HepG2 (cell line): ENCODE data around the gene HRH3. TPM values are rescaled to one million over a fixed set of nuclear protein-coding genes. Genes with fewer than 3 reads are reported as not detected.

ENCODE experiments used
- BRCA1 ChIP-seq: sonication (generic); formaldehyde crosslinking; IDR thresholded peaks from 2 replicates; pipeline ENCODE4 v1.4.0; 2020; ENCODE audit warnings: missing genetic modification reagents
- NFIB ChIP-seq: sonication (generic); formaldehyde crosslinking; IDR thresholded peaks from 2 replicates; pipeline ENCODE4 v1.9.0; 2021; ENCODE audit warnings: missing genetic modification reagents, mild to moderate bottlenecking, borderline replicate concordance
- RBFOX2 ChIP-seq: fragments of 200-400 bp; formaldehyde crosslinking; IDR thresholded peaks from 2 replicates; pipeline ENCODE4 v1.6.1; 2017; ENCODE audit warnings: low read depth, mild to moderate bottlenecking, low read length
- ZNF296 ChIP-seq: sonication (generic); formaldehyde crosslinking; conservative IDR thresholded peaks from 2 replicates; pipeline ENCODE4 v1.5.0; 2020; ENCODE audit warnings: mild to moderate bottlenecking, missing genetic modification reagents
- ZNF44 ChIP-seq: sonication (generic); formaldehyde crosslinking; IDR thresholded peaks from 2 replicates; pipeline ENCODE4 v1.5.1; 2020; ENCODE audit warnings: mild to moderate bottlenecking, missing genetic modification reagents
- ZNF563 ChIP-seq: sonication (generic); formaldehyde crosslinking; IDR thresholded peaks from 2 replicates; pipeline ENCODE4 v1.8.0; 2022; ENCODE audit warnings: mild to moderate bottlenecking, moderate library complexity, missing genetic modification reagents
- ZNF577 ChIP-seq: sonication (generic); formaldehyde crosslinking; IDR thresholded peaks from 2 replicates; pipeline ENCODE4 v1.4.0; 2020; ENCODE audit warnings: mild to moderate bottlenecking, low read depth, missing genetic modification reagents, borderline replicate concordance
- ZNF615 ChIP-seq: sonication (generic); formaldehyde crosslinking; IDR thresholded peaks from 2 replicates; pipeline ENCODE4 v1.5.0; 2020; ENCODE audit warnings: mild to moderate bottlenecking, missing genetic modification reagents, borderline replicate concordance
- ZNF747 ChIP-seq: sonication (generic); formaldehyde crosslinking; IDR thresholded peaks from 2 replicates; pipeline ENCODE4 v1.8.1; 2023; ENCODE audit warnings: missing genetic modification reagents, mild to moderate bottlenecking, borderline replicate concordance
- ZNF773 ChIP-seq: sonication (generic); formaldehyde crosslinking; IDR thresholded peaks from 2 replicates; pipeline ENCODE4 v1.4.0; 2020; ENCODE audit warnings: missing genetic modification reagents, borderline replicate concordance
- polyA plus RNA-seq, 8 experiments: library from polyadenylated mRNA; depleted of rRNA in 3 of 8; stranded (reverse) in 7 of 8; unstranded in 1 of 8; fragments of >200 nt; fragmentation: Illumina TruSeq in 4 of 8; extraction: Trizol in 4 of 8; gene quantifications; 2 replicates each; pipeline versions ENCODE4 v1.2.1 to v1.2.3, GENCODE V29; 2011 to 2016; ENCODE audit warnings: low read depth in 4 of 8, missing spikeins in 1 of 8, mixed read lengths in 1 of 8; ENCODE audit not compliant: insufficient read depth in 1 of 8
- total RNA-seq, 5 experiments: library from RNA; depleted of rRNA; stranded (reverse); fragments of >200 nt; fragmentation: Illumina TruSeq; extraction: Trizol; gene quantifications; 2 replicates each; pipeline ENCODE4 v1.2.3, GENCODE V29; 2016; ENCODE audit warnings: low read depth in 1 of 5
- TF ChIP-seq, protein P1 (sequence below): IDR thresholded peaks from 2 replicates; pipeline ENCODE4 v1.6.1; 2016; ENCODE audit warnings: mild to moderate bottlenecking
- TF ChIP-seq, protein P2 (sequence below): sonication (generic); formaldehyde crosslinking; IDR thresholded peaks from 2 replicates; pipeline ENCODE4 v1.9.0; 2021; ENCODE audit warnings: mild to moderate bottlenecking, missing genetic modification reagents

Gene HRH3
- total and polyA plus RNA-seq, 2 of the 13 experiments (the other 11 are each of a cell fraction or from before 2014, with no cell fraction given) = 0.18 TPM; not detected in 1

DNA sequence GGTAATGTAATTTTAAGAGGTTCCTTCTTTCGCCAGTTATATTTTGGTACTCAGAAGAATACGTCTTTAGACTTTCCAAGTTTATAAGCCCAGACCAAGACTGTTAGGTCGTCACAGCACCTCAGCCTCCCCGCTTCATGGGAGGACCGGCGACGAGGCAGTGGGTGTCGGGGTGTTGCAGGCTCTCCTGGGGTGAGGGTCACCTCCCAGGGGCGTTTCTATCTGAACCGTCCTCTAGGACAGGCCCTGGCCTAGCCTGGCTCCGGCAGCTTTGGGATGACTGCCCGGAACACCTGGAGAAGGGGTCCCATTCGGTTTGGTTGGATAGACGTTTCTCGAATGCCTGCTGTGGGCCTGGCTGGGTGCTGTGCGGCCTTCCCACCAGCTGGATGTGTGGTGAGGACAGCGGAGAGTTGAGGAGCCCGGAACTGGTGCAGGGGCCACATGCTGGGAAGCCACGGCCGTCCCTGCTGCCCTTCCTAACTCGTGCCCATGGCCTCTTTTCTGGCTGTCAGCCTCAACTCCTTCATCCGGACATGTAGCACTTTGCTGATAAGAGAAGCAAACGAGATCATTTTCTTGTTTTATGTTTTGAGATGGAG, 19.3 kb upstream of the HRH3 start (continued):
- TF ChIP-seq, protein P1, sequence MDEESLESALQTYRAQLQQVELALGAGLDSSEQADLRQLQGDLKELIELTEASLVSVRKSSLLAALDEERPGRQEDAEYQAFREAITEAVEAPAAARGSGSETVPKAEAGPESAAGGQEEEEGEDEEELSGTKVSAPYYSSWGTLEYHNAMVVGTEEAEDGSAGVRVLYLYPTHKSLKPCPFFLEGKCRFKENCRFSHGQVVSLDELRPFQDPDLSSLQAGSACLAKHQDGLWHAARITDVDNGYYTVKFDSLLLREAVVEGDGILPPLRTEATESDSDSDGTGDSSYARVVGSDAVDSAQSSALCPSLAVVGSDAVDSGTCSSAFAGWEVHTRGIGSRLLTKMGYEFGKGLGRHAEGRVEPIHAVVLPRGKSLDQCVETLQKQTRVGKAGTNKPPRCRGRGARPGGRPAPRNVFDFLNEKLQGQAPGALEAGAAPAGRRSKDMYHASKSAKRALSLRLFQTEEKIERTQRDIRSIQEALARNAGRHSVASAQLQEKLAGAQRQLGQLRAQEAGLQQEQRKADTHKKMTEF = no peak; the same call in 1 of the 2 replicates
- TF ChIP-seq ZNF577 (CRISPR knock-in tag) = no peak; the same call in 1 of the 2 replicates
- TF ChIP-seq ZNF747 = 0 out of 2 replicates have a peak, but pooled peaks have one; percentile 49
- no peak for TF ChIP-seq ZNF773
- 0 out of 2 replicates have a peak, but pooled peaks have one; percentile 40 for TF ChIP-seq ZNF563 (CRISPR knock-in tag)
- 0 out of 2 replicates have a peak, but pooled peaks have one; percentile 35 for TF ChIP-seq RBFOX2
- peak; percentile 74; the same call in 1 of the 2 replicates for TF ChIP-seq ZNF44 (CRISPR knock-in tag)
- TF ChIP-seq ZNF615 (CRISPR knock-in tag) = no peak
- TF ChIP-seq, protein P2, sequence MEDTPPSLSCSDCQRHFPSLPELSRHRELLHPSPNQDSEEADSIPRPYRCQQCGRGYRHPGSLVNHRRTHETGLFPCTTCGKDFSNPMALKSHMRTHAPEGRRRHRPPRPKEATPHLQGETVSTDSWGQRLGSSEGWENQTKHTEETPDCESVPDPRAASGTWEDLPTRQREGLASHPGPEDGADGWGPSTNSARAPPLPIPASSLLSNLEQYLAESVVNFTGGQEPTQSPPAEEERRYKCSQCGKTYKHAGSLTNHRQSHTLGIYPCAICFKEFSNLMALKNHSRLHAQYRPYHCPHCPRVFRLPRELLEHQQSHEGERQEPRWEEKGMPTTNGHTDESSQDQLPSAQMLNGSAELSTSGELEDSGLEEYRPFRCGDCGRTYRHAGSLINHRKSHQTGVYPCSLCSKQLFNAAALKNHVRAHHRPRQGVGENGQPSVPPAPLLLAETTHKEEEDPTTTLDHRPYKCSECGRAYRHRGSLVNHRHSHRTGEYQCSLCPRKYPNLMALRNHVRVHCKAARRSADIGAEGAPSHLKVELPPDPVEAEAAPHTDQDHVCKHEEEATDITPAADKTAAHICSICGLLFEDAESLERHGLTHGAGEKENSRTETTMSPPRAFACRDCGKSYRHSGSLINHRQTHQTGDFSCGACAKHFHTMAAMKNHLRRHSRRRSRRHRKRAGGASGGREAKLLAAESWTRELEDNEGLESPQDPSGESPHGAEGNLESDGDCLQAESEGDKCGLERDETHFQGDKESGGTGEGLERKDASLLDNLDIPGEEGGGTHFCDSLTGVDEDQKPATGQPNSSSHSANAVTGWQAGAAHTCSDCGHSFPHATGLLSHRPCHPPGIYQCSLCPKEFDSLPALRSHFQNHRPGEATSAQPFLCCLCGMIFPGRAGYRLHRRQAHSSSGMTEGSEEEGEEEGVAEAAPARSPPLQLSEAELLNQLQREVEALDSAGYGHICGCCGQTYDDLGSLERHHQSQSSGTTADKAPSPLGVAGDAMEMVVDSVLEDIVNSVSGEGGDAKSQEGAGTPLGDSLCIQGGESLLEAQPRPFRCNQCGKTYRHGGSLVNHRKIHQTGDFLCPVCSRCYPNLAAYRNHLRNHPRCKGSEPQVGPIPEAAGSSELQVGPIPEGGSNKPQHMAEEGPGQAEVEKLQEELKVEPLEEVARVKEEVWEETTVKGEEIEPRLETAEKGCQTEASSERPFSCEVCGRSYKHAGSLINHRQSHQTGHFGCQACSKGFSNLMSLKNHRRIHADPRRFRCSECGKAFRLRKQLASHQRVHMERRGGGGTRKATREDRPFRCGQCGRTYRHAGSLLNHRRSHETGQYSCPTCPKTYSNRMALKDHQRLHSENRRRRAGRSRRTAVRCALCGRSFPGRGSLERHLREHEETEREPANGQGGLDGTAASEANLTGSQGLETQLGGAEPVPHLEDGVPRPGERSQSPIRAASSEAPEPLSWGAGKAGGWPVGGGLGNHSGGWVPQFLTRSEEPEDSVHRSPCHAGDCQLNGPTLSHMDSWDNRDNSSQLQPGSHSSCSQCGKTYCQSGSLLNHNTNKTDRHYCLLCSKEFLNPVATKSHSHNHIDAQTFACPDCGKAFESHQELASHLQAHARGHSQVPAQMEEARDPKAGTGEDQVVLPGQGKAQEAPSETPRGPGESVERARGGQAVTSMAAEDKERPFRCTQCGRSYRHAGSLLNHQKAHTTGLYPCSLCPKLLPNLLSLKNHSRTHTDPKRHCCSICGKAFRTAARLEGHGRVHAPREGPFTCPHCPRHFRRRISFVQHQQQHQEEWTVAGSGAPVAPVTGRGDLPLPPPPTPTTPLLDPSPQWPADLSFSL (CRISPR knock-in tag) = no peak
- TF ChIP-seq NFIB (CRISPR knock-in tag) = no peak
- TF ChIP-seq ZNF296 (CRISPR knock-in tag) = peak; percentile 74; the same call in 1 of the 2 replicates
- no peak for TF ChIP-seq BRCA1 (CRISPR knock-in tag)
- TF ChIP-seq, all 625 proteins: peak for 102
